GM18511 (cell line): ENCODE data around the gene PEAK3.

Experiments
- ATAC-seq: cut with Tn5 transposase; IDR thresholded peaks from one replicate; pipeline ENCODE4 v1.9.1; 2021; ENCODE audit warnings: mild to moderate bottlenecking, moderate library complexity; ENCODE audit not compliant: unreplicated experiment

The PEAK3 gene

GRCh38 chr19:2315818-2316353 lies 33.9 kb upstream of the PEAK3 start:
- ATAC-seq = no peak

GRCh38 chr19:2315121-2315817 lies 33.3 kb upstream of the PEAK3 start:
- ATAC-seq = no peak

- no peak for ATAC-seq
Observed at GRCh38 chr19:2312820-2313501, 31.0 kb upstream of the PEAK3 start.

DNA sequence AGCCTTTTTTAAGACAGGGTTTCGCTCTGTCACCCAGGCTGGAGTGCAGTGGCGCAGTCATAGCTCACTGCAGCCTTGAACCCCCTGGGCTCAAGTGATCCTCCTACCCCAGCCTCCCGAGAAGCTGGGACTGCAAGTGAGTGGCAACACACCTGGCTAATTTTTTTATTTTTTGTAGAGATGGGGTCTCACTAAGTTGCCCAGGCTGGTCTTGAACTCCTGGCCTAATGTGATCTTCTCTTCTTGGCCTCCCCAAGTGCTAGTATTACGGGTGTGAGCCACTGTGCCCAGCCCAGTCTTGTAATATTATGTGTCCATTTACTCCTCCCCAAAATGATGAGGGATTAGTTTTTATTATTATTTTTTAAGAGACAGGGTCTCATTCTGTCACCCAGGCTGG lies 29.1 kb upstream of the PEAK3 start:
- ATAC-seq = no peak

- ATAC-seq = no peak
Observed at GRCh38 chr19:2309734-2310362, 27.9 kb upstream of the PEAK3 start.

DNA sequence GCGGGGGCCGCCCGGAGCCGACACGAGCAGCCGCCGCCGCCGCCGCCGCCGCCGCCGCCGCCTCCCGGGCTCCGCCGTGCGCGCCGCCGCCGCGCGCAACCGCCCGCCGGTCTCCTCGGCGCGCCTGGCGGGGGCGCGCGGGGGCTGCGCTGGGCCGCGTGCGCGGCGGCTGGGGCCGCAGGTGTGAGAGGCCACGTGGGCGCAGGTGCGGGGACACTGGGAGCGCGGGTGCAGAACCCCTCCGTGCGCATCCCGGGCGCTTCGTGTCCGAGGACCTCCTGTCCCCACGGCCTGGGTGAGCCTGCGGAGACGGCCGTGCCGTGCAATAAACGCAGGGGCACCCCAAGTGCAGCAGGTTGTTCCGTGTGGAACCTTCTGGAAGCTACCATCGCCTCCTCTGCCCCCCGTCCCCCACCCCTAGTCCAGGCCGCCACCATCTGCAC lies 26.2 kb upstream of the PEAK3 start, which contains the start of gene LINGO3:
LINGO3 (minus strand) TSS at position 41 of the 443 bp plus-strand sequence. CDS start 16,378 bp downstream, outside the sequence.
- ATAC-seq = no peak

GRCh38 chr19:2307518-2308012 lies 25.6 kb upstream of the PEAK3 start:
- ATAC-seq = no peak

DNA sequence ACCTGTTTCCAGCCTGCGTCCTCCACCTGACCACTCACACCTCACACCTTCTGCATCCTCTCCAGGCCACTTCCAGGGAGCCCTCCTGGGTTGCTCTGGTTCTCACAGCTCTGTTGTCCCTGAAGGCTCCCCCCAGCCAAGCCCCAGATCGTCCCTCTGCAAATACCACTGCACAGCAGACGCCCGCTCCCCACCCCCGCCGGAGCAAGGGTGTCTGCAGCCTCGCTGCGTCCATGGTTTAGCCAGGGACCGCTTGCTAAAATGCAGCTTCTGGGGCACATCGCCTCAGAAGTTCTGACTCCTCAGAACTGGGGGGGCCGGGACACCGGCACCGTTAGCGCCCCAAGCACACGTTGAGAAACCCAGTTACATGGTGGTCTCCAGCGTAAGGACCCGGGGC lies 25.0 kb upstream of the PEAK3 start:
- ATAC-seq = no peak

DNA sequence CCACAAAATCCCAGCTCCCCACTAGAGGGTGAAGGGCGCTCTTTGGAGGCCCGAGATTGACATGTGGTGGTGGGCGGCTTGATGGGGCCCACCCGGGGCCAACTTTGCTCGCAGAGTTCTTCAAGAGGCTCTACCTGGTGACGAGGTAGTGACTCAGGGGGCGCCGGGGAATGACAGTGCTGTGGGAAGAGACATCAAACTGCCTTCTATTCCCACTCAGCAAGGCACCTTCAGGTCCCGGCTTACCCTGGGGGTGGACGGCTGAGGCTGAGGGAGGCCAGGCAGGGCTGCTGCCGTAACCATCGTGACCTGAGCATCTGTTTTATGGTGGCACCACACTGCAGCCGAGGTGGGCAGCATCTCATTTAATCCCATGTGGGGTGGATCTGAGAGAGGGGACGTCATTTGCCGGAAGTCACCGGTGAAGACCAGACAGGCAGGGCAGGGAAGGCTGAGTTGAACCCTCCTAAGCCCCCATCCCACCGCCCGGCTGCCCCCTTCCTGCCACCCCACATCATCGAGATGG lies 24.4 kb upstream of the PEAK3 start:
- ATAC-seq = no peak

DNA sequence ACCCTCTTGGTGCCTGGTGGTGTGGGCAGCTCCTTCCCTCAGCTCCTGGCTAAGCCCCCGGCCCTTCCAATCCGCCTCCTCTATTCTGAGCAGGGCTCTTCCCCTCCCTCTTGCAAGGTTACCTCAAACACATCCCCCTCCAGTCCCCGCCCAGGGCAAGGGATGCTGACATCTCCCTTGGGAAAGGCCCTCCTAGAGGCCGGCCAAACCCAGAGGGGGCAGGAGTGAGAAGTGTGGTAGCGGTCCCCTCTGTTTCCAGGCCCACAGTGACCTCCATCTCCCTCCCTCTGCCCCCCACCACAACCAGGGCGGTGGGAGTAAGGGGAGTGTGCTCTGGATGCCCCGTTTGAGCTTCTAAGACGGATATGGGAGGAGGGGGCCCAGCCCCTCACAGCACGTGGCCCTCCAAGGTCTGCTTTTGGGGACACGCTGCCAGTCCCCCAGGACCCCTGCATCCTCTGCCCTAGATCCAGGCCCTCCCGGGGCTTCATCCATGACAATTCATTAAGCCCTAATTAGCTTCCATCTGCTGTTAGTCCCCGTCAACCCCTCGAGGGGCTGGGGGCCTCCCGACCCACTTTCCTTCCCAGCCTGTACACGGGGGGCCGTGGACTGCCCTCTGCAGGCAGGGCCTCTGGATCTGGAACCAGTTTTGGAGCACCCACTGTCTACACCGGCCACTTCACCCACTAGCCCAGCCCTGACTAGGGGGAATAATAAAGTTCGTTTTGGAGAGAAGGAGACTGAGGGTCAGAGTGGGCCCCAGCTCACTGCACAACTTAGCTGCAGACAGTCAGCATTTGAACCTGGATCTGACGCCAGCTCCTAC lies 23.7 kb upstream of the PEAK3 start:
- no peak for ATAC-seq

GRCh38 chr19:2303211-2303798 lies 21.3 kb upstream of the PEAK3 start:
- ATAC-seq = no peak

DNA sequence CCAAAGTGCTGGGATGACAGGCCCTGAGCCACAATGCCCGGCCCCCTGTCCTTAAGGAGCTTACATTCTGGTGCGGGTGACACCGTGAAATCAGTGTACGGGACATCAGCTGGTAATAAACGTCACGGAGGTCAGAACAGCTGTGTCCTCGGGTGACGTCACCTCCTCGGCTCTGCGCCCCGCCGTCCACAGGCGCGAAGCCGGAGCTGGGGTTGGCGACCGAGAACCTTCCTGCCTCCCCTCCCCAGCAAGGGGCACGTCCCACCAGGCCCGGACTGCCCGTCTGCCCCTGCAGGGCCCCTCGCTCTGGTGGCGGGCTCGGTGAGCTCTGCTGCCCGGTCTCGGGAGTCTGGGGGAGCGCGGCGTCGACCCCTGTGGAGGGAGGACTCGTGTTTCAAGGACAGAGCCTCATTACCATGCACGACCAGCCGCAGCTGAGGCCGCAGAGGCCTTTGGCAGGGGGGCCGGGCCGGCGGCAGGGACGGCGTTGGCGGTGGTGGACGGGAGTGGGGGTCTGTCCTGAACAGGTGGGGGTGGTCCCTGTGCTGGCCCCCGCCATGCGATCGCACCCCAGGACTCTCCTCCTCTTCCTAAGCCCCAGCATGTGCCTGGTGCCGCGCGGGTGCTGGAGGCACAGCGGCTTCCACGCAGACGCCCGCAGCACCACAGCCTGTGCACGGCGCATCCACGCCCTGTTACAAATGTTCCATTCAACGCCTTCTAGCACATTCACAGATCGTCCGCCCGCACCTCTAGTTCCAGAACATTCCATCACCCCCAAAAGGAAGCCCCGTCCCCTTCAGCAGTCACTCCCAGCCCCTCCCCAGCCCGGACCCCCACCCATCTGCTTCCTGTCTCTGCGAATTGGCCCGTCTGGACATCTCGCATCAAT lies 20.6 kb upstream of the PEAK3 start:
- ATAC-seq = no peak

DNA sequence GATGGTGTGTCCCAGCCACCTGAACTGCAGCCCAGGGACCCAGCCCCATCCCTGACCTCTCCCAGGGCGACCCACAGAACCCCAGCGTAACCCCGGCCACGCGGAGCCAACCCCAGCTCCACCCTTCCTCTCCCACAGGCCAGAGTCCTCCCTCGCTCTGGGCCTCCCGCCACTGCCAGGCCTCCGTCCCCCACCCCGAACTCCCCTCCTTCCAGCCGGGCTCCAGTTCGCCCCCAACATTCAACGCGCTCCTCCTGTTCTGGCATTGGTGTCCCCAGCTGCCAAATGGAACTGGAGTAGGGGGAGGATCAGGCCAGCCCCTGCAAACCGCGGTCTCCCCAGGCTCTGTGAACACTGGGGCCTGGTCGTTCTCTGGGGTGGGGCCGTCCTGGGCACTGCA lies 18.6 kb upstream of the PEAK3 start:
- no peak for ATAC-seq

DNA sequence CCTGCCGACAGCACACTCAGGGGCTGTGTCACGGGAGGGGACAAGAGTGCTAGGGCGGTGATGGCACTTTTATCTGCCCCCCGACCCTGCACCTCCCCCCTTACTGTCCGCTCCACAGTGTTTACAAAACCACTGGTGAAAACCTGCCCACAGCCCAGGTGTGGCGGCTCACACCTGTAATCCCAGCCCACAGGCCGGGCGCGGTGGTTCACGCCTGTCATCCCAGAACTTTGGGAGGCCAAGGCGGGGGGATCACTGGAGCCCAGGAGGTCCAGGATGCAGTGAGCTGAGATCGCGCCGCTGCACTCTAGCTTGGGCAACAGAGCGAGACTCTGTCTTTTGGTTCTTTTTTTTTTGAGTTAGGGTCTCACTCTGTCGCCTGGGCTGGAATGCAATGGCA lies 14.2 kb upstream of the PEAK3 start:
- no peak for ATAC-seq

DNA sequence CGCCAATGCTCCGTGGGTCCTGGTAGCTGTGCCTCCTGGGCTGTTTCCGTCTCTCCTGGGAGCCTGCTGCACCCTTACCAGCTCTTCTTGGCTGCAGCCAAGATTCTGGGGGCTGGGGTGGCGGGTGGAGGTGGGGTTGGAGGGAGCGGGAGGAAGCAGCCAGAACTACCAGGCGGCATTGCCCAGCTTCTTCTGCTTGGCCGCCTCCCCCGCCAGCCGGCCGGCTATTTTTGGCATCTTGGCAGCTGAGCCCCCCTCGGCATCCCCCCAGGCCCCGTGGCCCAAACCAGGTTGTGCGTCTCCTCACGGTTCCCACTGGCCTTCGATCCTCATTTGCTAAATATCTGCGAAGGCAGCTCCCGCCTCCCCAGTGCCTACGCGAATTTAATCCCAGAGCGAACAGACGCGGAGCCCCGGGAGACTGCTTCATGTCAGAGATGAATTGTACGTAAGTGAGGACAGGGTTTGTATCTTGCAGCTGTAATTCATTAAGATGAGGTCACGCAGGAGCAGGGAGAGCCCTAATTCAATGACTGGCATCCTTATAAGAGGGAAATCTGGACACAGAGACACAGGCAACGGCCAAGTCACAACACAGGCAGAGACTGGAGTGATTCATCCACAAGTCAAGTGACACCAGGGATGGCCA lies 12.8 kb upstream of the PEAK3 start:
- ATAC-seq = no peak

DNA sequence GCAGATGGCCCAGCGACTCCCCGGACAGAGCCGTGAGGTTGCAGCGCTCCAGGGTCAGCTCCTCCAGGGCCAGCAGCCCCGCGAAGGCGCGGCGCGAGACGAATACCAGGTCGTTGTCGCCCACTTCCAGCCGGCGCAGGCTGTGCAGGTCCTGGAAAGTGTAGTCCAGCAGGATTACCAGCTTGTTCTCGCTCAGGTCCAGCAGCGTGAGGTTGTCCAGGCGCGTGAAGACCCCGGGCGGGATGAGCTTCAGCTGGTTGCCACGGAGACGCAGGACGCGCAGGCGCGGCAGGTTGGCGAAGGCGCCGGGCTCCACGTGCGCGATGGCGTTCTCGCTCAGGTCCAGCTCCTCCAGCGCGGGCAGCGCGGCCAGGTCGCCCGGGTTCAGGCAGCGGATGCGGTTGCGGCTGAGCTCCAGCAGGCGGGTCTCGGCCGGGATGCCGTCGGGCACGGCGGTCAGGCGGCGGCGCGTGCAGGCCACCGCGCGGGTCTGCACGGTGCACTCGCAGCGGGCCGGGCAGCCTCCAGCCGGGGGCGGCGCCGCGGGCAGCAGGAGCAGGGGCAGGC lies 9.3 kb upstream of the PEAK3 start:
- ATAC-seq = no peak

DNA sequence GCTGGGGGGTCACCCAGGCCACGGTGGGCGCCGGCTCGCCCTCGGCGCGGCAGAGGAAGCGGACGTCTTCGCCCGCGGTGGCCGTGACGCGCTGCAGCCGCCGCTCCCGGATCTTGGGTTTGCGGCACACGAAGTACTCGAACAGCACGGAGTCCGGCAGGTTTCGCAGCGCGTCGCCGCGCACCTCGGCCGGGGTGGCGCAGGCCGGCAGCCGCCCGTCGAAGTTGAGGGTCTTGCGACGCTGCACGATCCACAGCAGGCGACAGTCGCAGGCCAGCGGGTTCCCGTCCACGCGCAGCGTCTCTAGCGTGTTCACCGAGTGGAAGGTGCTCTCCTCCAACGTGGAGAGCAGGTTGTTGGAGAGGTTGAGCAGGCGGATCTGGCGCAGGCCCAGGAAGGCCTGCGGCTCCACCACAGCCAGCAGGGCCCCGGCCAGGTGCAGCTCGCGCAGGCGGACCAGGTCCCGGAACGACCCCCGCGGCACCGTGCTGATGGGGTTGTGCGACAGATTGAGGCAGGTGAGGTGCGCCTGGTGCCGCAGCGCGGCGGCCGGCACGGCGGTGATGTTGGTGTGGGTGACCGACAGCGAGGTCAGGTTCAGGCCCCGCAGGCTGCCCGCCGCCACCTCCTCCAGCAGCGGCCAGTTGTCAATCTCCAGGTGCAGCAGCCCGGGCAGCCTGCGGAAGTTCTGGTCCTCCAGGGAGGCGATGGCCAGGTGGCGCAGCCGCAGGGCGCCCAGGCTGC lies 8.6 kb upstream of the PEAK3 start:
- ATAC-seq = no peak
